Breast epithelium (tissue), 4 donors: ENCODE measurements around the gene NCOA1. TPM values are rescaled to one million over a fixed set of nuclear protein-coding genes. Genes with fewer than 3 reads are reported as not detected.

ENCODE experiments used
- DNase-seq, 2 donors: peaks; one replicate each; pipeline ENCODE4 v3.0.0-alpha.2; 2019; ENCODE audit warnings: low spot score in 2 of 2
- H3K27ac ChIP-seq, 2 donors: fragments of 200-600 bp; sonication (generic) in 1 of 2; one replicate each; pipeline ENCODE4 v1.5.1; 2016 to 2019; ENCODE audit warnings: mild to moderate bottlenecking in 1 of 2
- H3K27me3 ChIP-seq, 2 donors: fragments of 200-600 bp; sonication (generic) in 1 of 2; one replicate each; pipeline versions ENCODE4 v1.5.1 to v1.6.0; 2017 to 2019; ENCODE audit warnings: control low read depth in 1 of 2, mild to moderate bottlenecking in 1 of 2
- H3K36me3 ChIP-seq: fragments of 200-600 bp; one replicate; pipeline ENCODE4 v1.5.1; 2019
- H3K4me1 ChIP-seq, 2 donors: fragments of 200-600 bp; sonication (generic); one replicate each; pipeline ENCODE4 v1.5.1; 2016 to 2019; ENCODE audit warnings: control low read depth in 1 of 2
- H3K4me3 ChIP-seq, 3 donors: fragments of 200-600 bp; sonication (generic); 1 replicate in 2 of 3; 2 replicates in 1 of 3; pipeline ENCODE4 v1.5.1; 2016 to 2019; ENCODE audit warnings: mild to moderate bottlenecking in 3 of 3, moderate library complexity in 2 of 3
- H3K9me3 ChIP-seq, 2 donors: fragments of 200-600 bp; sonication (generic) in 1 of 2; one replicate each; pipeline ENCODE4 v1.5.1; 2016 to 2019; ENCODE audit warnings: control low read depth in 1 of 2
- CTCF ChIP-seq, 3 donors: fragments of 450-650 bp; IDR thresholded peaks; one replicate each; pipeline ENCODE4 v1.5.1; 2016 to 2017; ENCODE audit warnings: antibody characterized with exemption in 3 of 3, mild to moderate bottlenecking in 3 of 3, moderate library complexity in 3 of 3
- POLR2A ChIP-seq: fragments of 450-650 bp; IDR thresholded peaks from one replicate; pipeline ENCODE4 v1.6.1; 2016; ENCODE audit warnings: antibody characterized with exemption, mild to moderate bottlenecking, moderate library complexity
- POLR2AphosphoS5 ChIP-seq, 3 donors: sonication (generic); formaldehyde crosslinking; IDR thresholded peaks; one replicate each; pipeline ENCODE4 v1.6.1; 2017; ENCODE audit warnings: antibody characterized with exemption in 3 of 3
- intact Hi-C: fragments of 100-400 bp; cut with DNase I; formaldehyde crosslinking; loops from one replicate; pipeline ENCODE4 v1.15.1; 2023; ENCODE audit warnings: low total_unique reads
- total RNA-seq, 3 donors: library from RNA; depleted of rRNA; stranded (reverse); fragments of >200 nt; gene quantifications; one replicate each; pipeline ENCODE4 v1.1.0, GENCODE V29; 2016

NCOA1 gene
- total RNA-seq, 3 donors from 2014 or later: 66.4 to 83.4 (median 69.2) TPM

- Histone ChIP-seq H3K4me1 (no peaks in the 10 kb centered on the region), H3K9me3 (no peaks in the 10 kb centered on the region), H3K4me3 (no peak overlapping the region), H3K27me3 (no peaks in the 10 kb centered on the region), H3K36me3 (no peaks in the 10 kb centered on the region), H3K27ac (no peak overlapping the region)
- no peak for DNase-seq
- TF ChIP-seq CTCF (IDR thresholded peaks at IDR 0.05) (no peak), POLR2A (no peak), POLR2AphosphoS5 (IDR thresholded peaks at IDR 0.05) (no peak)
- intact Hi-C loops: no loop called here
These were observed 221.2 kb downstream of the NCOA1 start for GRCh38 chr2:24712296-24712695.

GRCh38 chr2:24717263-24717951 is 226.4 kb downstream of the NCOA1 start:
- TF ChIP-seq CTCF (IDR thresholded peaks at IDR 0.05) (no peak), POLR2A (no peak), POLR2AphosphoS5 (IDR thresholded peaks at IDR 0.05) (no peak)
- DNase-seq: no peak
- intact Hi-C loops: no loop called here

GRCh38 chr2:24720310-24720709 is 229.3 kb downstream of the NCOA1 start:
- H3K36me3 ChIP-seq: no peaks in the 10 kb centered on the region
- H3K4me1 ChIP-seq: no peaks in the 10 kb centered on the region
- H3K27ac ChIP-seq: no peak overlapping the region
- H3K27me3 ChIP-seq: no peaks in the 10 kb centered on the region
- H3K4me3 ChIP-seq: no peak overlapping the region
- TF ChIP-seq POLR2A (no peak), POLR2AphosphoS5 (IDR thresholded peaks at IDR 0.05) (no peak), CTCF (IDR thresholded peaks at IDR 0.05) (no peak)
- no peak for DNase-seq
- intact Hi-C loops: no loop called here
- H3K9me3 ChIP-seq: no peaks in the 10 kb centered on the region

More at GRCh38 chr2:24717263-24717951, 226.4 kb downstream of the NCOA1 start:
- Histone ChIP-seq H3K4me3 (no peak overlapping the region), H3K27me3 (no peaks in the 10 kb centered on the region), H3K27ac (no peak overlapping the region), H3K36me3 (no peaks in the 10 kb centered on the region), H3K4me1 (no peaks in the 10 kb centered on the region), H3K9me3 (no peaks in the 10 kb centered on the region)

GRCh38 chr2:24721470-24721869 is 230.4 kb downstream of the NCOA1 start:
- intact Hi-C loops: no loop called here
- Histone ChIP-seq H3K9me3 (no peaks in the 10 kb centered on the region), H3K4me3 (no peak overlapping the region), H3K27me3 (no peaks in the 10 kb centered on the region), H3K27ac (peak overlapping the region; percentile 56 to 58), H3K4me1 (no peaks in the 10 kb centered on the region), H3K36me3 (no peaks in the 10 kb centered on the region)
- TF ChIP-seq POLR2AphosphoS5 (IDR thresholded peaks at IDR 0.05) (no peak), CTCF (IDR thresholded peaks at IDR 0.05) (no peak), POLR2A (no peak)
- DNase-seq: peak in 1 of 2 donors; percentile 31

- H3K9me3 ChIP-seq: no peaks in the 10 kb centered on the region
- no peak for TF ChIP-seq CTCF (IDR thresholded peaks at IDR 0.05)
- TF ChIP-seq POLR2A: no peak
- no peak for TF ChIP-seq POLR2AphosphoS5 (IDR thresholded peaks at IDR 0.05)
- intact Hi-C loops: no loop called here
- no peaks in the 10 kb centered on the region for H3K4me1 ChIP-seq
- DNase-seq: no peak
- no peak overlapping the region for H3K4me3 ChIP-seq
- H3K36me3 ChIP-seq: no peaks in the 10 kb centered on the region
- peak overlapping the region; percentile 56 to 71 for H3K27ac ChIP-seq
- H3K27me3 ChIP-seq: no peaks in the 10 kb centered on the region
These were observed 231.2 kb downstream of the NCOA1 start for GRCh38 chr2:24722141-24722790.
